ENCODE measurements around the gene MAPKAPK3.

MAPKAPK3 gene

GRCh38 chr3:50587806-50588758, 28.9 kb upstream of the MAPKAPK3 start:
- DNase-seq, result no peak

- no peak for DNase-seq
These were observed 28.1 kb upstream of the MAPKAPK3 start for GRCh38 chr3:50588759-50589433.

GRCh38 chr3:50591196-50591741, 25.7 kb upstream of the MAPKAPK3 start:
- no peak for DNase-seq

- DNase-seq, result no peak
These were observed 24.4 kb upstream of the MAPKAPK3 start for GRCh38 chr3:50592568-50592967.

GRCh38 chr3:50594253-50594785, 22.6 kb upstream of the MAPKAPK3 start:
- DNase-seq, result no peak

- DNase-seq, result no peak
These were observed 17.7 kb upstream of the MAPKAPK3 start for GRCh38 chr3:50599115-50599715.

- DNase-seq, result no peak
These were observed 17.2 kb upstream of the MAPKAPK3 start for GRCh38 chr3:50599716-50600118.

- DNase-seq, result no peak
These were observed 16.7 kb upstream of the MAPKAPK3 start for GRCh38 chr3:50600141-50600753.

- peak; percentile 96 for DNase-seq
These were observed 15.9 kb upstream of the MAPKAPK3 start for GRCh38 chr3:50600841-50601591.

- no peak for DNase-seq
These were observed 14.3 kb upstream of the MAPKAPK3 start for GRCh38 chr3:50602595-50603191.

- no peak for DNase-seq
These were observed 13.5 kb upstream of the MAPKAPK3 start for GRCh38 chr3:50603261-50604109.

GRCh38 chr3:50604110-50604621, 12.8 kb upstream of the MAPKAPK3 start:
- DNase-seq, result no peak

- DNase-seq, result no peak
These were observed 12.0 kb upstream of the MAPKAPK3 start for GRCh38 chr3:50604628-50605588.

- no peak for DNase-seq
These were observed 11.0 kb upstream of the MAPKAPK3 start for GRCh38 chr3:50605901-50606326.

- no peak for DNase-seq
These were observed 10.4 kb upstream of the MAPKAPK3 start for GRCh38 chr3:50606596-50606995.

- no peak for DNase-seq
These were observed 9.5 kb upstream of the MAPKAPK3 start for GRCh38 chr3:50607271-50608091.

- DNase-seq, result no peak
These were observed 8.7 kb upstream of the MAPKAPK3 start for GRCh38 chr3:50608278-50608677.

Measured in right hindlimb (tissue), 1 donor.